ENCODE data around the gene CABP4. TPM values are rescaled to one million over a fixed set of nuclear protein-coding genes. Genes with fewer than 3 reads are reported as not detected.

The CABP4 gene
- total RNA-seq, 4 donors from 2014 or later: 0.65 to 4.6 (median 3.0) TPM

- DNase-seq (ENCODE audit: low spot score) (no peak), ATAC-seq (ENCODE audit: low FRiP score) (no peak)
- TF ChIP-seq, protein P1, sequence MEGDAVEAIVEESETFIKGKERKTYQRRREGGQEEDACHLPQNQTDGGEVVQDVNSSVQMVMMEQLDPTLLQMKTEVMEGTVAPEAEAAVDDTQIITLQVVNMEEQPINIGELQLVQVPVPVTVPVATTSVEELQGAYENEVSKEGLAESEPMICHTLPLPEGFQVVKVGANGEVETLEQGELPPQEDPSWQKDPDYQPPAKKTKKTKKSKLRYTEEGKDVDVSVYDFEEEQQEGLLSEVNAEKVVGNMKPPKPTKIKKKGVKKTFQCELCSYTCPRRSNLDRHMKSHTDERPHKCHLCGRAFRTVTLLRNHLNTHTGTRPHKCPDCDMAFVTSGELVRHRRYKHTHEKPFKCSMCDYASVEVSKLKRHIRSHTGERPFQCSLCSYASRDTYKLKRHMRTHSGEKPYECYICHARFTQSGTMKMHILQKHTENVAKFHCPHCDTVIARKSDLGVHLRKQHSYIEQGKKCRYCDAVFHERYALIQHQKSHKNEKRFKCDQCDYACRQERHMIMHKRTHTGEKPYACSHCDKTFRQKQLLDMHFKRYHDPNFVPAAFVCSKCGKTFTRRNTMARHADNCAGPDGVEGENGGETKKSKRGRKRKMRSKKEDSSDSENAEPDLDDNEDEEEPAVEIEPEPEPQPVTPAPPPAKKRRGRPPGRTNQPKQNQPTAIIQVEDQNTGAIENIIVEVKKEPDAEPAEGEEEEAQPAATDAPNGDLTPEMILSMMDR (IDR thresholded peaks at IDR 0.05): no peak
Measured at GRCh38 chr11:67409261-67409666, 45.9 kb upstream of the CABP4 start.

- DNase-seq (ENCODE audit: low spot score) (no peak), ATAC-seq (ENCODE audit: low FRiP score) (no peak)
- TF ChIP-seq, protein P1 (IDR thresholded peaks at IDR 0.05): no peak
Measured at GRCh38 chr11:67409781-67410368, 45.3 kb upstream of the CABP4 start.

DNA sequence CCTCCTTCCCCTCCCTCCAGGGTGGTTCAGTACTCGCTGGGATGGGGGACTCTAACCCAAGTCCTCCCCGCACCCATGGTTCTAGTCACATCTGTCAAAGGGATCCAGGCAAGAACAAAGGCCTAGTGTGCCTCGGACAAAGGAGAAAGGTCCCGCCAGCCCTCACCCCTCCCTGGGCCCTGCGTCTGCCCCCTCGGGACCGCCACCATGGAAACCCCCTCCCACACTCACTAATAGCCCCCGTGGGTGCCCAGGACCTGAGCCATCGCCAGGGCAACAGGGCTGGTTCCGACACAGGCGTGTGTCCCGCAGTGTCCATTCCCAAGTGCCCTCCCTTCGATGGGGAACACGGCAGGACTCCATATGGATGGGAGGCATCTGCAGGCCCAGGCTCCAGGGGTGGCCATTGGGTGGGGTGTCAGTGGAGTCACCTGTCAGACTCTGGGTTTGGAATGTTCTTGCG, 44.8 kb upstream of the CABP4 start:
- no peak for DNase-seq (ENCODE audit: low spot score)

GRCh38 chr11:67410984-67411784, 44.0 kb upstream of the CABP4 start:
- no peak for DNase-seq (ENCODE audit: low spot score)
- TF ChIP-seq, protein P1 (IDR thresholded peaks at IDR 0.05): no peak
- ATAC-seq (ENCODE audit: low FRiP score): no peak

More for the DNA sequence above, 44.8 kb upstream of the CABP4 start:
- ATAC-seq (ENCODE audit: low FRiP score): no peak
- TF ChIP-seq, protein P1 (IDR thresholded peaks at IDR 0.05): no peak

GRCh38 chr11:67411785-67412152, 43.4 kb upstream of the CABP4 start:
- ATAC-seq (ENCODE audit: low FRiP score): no peak
- TF ChIP-seq, protein P1 (IDR thresholded peaks at IDR 0.05): no peak
- no peak for DNase-seq (ENCODE audit: low spot score)

- TF ChIP-seq, protein P1 (IDR thresholded peaks at IDR 0.05): no peak
- ATAC-seq (ENCODE audit: low FRiP score) (no peak), DNase-seq (ENCODE audit: low spot score) (no peak)
Measured at GRCh38 chr11:67412495-67413179, 42.5 kb upstream of the CABP4 start.

All from omental fat pad (tissue), 4 donors.